GM18511 (cell line): ENCODE data around the gene DGKH.

Experiments used
- ATAC-seq: cut with Tn5 transposase; IDR thresholded peaks from one replicate; pipeline ENCODE4 v1.9.1; 2021; ENCODE audit warnings: mild to moderate bottlenecking, moderate library complexity; ENCODE audit not compliant: unreplicated experiment

The DGKH gene

DNA sequence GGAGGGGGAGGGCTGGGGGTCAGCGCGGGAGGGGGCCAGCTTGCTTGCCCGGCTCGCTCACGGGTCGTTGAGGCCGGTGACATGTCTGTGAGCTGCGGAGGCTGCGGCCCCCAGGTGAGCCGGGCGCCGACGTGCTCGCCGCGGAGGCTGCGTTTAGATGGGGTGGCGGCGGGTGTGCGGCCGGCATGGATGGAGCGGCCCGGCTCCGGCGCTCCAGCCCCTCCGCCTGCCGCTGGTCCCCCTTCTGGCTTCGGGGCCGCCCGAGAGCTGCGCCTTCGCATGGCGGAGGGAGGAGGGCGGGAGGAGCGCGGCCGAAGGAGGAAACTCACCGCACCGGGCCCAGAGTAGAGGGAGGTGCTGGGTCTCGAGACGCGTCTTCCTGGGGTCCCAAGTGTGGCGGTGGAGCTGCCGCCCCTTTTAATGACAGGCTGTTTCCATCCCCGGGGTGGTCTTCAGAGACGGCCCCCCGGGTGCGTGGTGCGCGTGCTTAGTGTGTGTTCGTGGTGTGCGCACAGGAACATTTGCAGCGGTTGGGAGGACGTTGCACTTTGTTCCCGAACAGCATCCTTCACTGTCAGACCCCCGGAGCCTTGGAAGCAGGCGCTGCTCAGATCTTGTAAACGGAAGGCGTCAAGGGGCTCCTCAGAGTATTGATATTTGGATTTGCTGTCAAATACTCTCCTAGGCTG lies 223.8 kb downstream of the DGKH start, which contains the start of gene AKAP11:
Gene AKAP11 (plus strand): TSS at position 38 of the 689 bp plus-strand sequence. CDS start 14,197 bp downstream, outside the sequence.
- ATAC-seq = peak; percentile 29

DNA sequence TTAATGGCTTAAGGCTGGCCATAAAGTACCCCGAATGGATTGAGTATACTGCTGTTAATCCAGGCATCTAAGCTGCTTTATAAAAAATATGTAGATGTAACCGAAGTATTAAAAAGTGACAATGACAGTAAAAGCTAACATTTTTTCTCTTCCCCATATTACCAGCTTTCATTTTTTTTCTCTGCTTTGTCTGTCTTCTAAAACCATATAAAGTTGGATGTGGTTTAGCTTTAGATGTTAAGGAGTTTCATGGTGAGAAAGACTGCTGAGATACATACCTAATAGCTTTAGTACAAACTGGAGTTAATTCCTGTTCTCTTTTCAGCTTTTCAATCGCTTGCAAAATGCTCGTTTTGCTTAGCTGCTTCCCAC lies 224.3 kb downstream of the DGKH start:
- ATAC-seq = no peak

DNA sequence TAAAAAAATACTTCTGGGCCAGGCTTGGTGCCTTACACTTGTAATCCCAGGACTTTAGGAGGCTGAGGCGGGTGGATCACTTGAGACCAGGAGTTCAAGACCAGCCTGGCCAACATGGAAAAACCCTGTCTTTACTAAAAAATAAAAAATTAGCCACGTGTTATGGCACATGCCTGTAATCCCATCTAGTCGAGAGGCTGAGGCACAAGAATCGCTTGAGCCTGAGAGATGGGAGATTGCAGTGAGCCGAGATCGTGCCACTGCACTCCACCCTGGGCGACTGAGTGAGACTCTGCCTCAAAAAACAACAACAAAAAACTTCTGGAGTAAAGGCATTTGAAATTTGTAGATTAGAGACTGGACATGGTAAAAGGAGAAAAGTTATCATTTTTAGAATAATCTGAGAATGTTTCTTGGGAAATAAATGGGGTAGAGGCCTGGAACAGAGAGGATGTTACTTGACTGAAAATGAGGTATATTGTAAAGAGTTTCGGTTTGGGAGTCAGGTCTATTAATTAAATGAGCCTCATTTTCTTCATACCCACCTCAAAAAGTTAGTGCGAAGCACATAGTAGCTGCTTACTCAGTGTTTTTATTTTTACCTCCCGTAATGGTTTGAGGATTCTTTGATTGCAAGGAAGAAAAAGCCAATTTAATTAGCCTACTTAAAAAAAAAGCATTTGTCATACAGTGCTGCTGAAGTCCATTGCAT lies 226.1 kb downstream of the DGKH start:
- no peak for ATAC-seq

DNA sequence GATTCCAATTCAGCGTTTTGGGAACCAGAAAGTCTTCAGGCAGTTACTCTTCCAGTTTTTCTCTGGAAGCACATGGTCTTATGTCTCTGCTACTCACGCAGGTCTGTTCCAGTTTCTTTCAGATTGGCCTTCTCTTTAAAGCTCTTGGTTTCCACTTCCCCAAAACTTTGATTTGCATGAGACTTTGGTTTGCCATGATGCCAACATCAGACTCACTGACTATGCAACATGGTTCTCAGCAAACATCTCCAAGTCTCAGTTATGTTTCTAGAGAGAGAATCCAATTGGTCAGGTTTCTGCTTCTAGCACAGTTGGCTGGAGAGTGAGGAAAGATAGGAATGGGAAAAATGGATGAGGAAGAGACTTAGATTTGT lies 226.6 kb downstream of the DGKH start:
- peak; percentile 38 for ATAC-seq

DNA sequence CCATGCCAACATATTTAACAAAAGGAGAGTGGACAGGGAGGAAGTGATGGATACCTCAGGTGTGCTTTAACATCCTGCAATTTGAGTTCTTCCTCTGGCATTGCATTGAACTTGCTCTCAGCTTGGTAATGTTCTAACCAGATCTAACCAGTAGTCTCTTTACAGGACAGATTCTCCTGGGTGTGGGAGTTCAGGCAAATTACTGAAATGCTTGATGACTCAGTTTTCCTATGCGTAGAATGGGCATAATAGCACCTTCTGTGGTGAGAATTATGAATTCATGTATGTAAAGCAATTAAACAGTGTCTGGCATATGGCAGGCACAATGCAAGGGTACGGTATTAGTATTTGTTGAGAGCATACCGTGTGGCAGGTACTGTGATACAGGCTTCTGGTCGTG lies 227.1 kb downstream of the DGKH start:
- no peak for ATAC-seq

DNA sequence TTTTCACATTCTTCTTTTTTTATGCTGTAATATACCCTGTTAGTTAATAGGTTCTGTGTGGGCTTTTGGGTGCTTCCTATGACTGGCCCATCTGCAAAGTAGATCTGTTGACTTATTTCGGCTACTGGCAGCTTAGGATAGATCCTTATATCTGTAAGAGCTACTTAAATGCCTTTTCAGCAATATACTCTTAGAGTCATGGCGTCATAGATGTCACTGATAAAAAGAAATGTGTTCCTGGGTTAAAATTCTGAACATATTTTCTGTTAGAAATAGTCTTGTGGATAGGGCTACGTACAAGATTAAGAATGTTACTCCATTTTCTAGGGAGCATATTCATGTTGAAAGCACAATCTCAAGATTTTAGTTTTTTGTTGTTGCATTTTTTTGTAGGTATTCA lies 228.2 kb downstream of the DGKH start:
- no peak for ATAC-seq

DNA sequence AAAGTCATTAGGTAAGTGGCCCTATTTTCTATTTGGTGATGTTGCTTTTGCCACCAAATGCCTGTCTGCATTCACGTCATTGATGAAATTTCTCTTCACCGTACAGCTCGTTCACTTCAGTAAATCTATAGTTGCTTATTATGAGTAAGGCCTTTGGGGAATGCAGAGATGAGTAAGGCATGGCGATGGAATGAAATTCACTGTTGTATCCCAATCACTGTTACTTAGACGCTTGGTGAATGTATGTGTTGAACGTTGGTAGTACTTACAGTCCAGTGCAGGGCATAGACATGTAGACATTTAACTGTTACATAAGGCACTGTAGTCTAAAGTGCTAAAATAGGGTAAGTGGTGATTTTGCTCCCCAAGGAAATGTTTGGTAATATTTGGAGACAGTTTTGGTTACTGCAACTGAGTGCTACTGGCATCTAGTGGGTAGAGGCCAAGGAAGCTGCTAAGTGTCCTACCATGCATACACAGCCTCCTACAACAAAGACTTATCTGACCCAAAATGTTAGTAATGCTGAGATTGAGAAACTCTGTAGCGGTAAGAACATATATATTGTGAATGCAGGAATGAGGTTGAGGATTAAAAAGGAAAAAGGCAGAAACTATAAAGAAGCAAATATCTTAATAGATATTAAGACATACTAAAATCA lies 229.3 kb downstream of the DGKH start:
- ATAC-seq = no peak

DNA sequence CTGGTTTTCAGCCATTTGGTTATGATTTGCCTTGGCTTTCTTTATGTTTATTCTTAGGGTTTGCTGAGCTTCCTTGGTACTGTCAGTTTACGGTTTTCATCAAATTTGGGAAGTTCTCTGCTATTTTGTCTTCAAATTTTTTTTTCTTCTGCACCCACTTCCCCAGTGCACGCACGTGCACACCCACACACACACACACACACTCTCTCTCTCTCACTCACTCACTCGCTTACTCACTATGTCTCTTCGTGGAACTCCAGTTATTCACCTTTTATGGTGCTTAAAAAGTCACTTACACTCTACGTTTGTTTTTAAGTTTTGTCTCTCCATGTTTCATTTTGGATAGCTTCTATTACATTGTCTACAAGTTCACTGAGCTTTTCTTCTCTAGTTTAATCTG lies 230.6 kb downstream of the DGKH start:
- no peak for ATAC-seq

DNA sequence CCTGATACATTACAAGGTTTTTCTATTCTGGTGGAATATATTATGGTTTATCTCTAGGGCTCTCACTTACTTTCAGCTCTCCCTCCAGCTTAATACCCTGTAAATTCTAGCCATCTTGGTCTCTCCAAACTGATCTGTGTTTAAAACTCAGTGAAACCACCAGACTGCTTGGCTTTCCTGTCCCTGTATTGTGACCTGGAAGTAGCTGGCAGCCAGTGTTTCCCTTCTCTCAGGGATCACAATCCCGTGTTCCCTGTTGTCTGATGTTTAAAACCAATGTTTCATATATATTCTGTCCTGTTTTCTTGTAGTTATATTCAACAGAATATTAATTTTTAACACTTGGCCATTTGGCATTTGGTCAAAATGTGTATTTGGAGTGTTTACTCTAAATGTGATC lies 231.5 kb downstream of the DGKH start:
- no peak for ATAC-seq

DNA sequence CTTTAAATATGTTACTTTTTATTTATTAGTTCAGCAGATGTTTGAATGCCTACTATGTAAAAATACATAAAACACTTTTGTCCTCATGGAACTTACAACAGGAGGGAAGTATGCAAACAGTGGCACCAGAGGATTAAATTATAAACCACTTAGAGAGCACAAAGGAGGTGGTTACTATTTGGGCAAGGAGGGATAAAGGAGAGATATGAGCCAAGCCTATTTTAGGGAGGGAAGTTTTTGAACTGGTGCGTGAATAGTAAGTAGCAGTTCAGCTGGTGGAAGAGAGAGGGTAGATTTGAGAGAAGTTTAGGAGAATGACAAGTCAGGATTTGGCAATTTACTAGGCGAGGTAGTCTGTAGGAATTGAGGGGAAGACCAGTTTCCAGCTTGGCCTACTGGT lies 232.1 kb downstream of the DGKH start:
- no peak for ATAC-seq

DNA sequence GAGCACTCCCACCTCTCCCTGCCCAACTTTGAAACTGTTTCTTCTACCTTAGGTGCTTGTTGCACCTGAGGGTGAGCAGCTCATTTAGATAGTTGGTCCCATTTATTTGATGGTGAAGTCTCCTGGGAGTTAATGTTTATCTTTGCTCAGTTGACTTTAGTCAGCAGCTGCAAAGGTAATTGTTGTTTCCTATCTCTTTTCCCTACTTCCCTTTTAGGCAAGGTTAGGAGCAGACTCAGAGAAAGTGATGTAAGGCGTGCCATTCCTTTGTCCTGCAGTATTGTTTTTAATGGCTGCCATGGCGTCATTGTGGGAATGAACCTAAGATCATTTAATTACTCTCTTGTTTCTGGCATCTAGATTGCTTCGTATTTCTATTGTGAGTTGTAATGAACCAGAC lies 235.1 kb downstream of the DGKH start:
- no peak for ATAC-seq

DNA sequence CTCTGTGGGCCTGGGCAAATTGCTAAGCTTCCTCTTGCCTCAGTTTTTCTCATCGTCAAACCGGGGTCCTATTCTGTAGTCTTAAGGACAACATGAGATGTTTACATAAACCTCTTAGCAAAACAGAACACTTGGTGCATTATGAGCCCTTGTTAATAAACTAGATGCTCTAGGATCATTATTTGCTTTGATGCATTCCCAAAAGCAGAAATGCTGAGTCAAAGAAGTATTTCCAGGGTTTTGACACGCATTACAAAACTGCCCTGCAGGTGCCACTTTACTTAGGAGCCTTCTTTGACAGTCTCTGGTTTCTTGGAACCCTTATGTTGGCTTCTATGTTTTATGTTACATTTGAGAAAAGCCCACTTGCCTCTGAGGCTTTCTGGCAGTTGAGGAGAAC lies 235.6 kb downstream of the DGKH start:
- no peak for ATAC-seq
